HEK293 (cell line): ENCODE data around the gene PDIA6.

Experiments used
- CTCF ChIA-PET: fragments of 350-600 bp; formaldehyde crosslinking; extraction: SDS; loops from one replicate; lab custom pipeline; 2021; ENCODE audit warnings: antibody characterized with exemption; lab: Yijun Ruan, JAX
- POLR2A ChIA-PET: fragments of 300-600 bp; formaldehyde crosslinking; extraction: SDS; loops from one replicate; lab custom pipeline; 2020; ENCODE audit warnings: antibody characterized with exemption, inconsistent platforms; lab: Yijun Ruan, JAX
- H3K27ac ChIP-seq: fragments of 200-500 bp; sonication (Bioruptor generic); 2 replicates; pipeline ENCODE4 v1.5.1; 2014; ENCODE audit warnings: low read depth, low read length, control low read depth, inconsistent platforms; ENCODE audit errors: extremely low read depth
- H3K36me3 ChIP-seq, 2 experiments: fragments of 200-500 bp in 1 of 2; sonication (Bioruptor generic) in 1 of 2; 1 replicate in 1 of 2; 2 replicates in 1 of 2; pipeline ENCODE4 v1.5.1; 2014 to 2017; ENCODE audit warnings: inconsistent platforms in 2 of 2, low read length in 2 of 2; ENCODE audit not compliant: control insufficient read depth in 2 of 2, insufficient read depth in 1 of 2
- H3K4me1 ChIP-seq: fragments of 200-500 bp; sonication (Bioruptor generic); 2 replicates; pipeline ENCODE4 v1.5.1; 2014; ENCODE audit warnings: mild to moderate bottlenecking, low read length, inconsistent platforms; ENCODE audit not compliant: control insufficient read depth, insufficient read depth
- H3K4me3 ChIP-seq: 2 replicates; pipeline ENCODE4 v1.5.1; 2011; ENCODE audit warnings: low read depth, mild to moderate bottlenecking, control low read depth, low read length, moderate library complexity
- H3K9me3 ChIP-seq: fragments of 200-500 bp; sonication (Bioruptor generic); 2 replicates; pipeline ENCODE4 v1.5.1; 2014; ENCODE audit warnings: low read depth, low read length, inconsistent platforms; ENCODE audit not compliant: control insufficient read depth, insufficient read depth
- CTCF ChIP-seq: fragments of 450-650 bp; formaldehyde crosslinking; IDR thresholded peaks from 2 replicates; pipeline ENCODE4 v1.5.1; 2016; ENCODE audit warnings: missing biosample characterization, missing genetic modification characterization
- PBX3 ChIP-seq: sonication (generic); formaldehyde crosslinking; IDR thresholded peaks from 2 replicates; pipeline ENCODE4 v1.8.1; 2022; ENCODE audit warnings: mild to moderate bottlenecking, moderate library complexity, missing genetic modification reagents
- PRDM1 ChIP-seq: fragments of 450-650 bp; formaldehyde crosslinking; IDR thresholded peaks from 2 replicates; pipeline ENCODE4; 2016; ENCODE audit warnings: missing biosample characterization, missing genetic modification characterization
- SP2 ChIP-seq: fragments of 450-650 bp; formaldehyde crosslinking; IDR thresholded peaks from 2 replicates; pipeline ENCODE4 v1.5.1; 2016; ENCODE audit warnings: missing biosample characterization, missing genetic modification characterization
- SP7 ChIP-seq: fragments of 450-650 bp; formaldehyde crosslinking; IDR thresholded peaks from 2 replicates; pipeline ENCODE4 v1.5.1; 2016; ENCODE audit warnings: missing biosample characterization, missing genetic modification characterization
- ZBTB17 ChIP-seq: fragments of 450-650 bp; formaldehyde crosslinking; IDR thresholded peaks from 2 replicates; pipeline ENCODE4 v1.5.1; 2016; ENCODE audit warnings: missing biosample characterization, missing genetic modification characterization
- ZBTB48 ChIP-seq: fragments of 450-650 bp; formaldehyde crosslinking; IDR thresholded peaks from 2 replicates; pipeline ENCODE4 v1.5.1; 2016; ENCODE audit warnings: missing biosample characterization, missing genetic modification characterization
- ZFP69B ChIP-seq: fragments of 450-650 bp; formaldehyde crosslinking; IDR thresholded peaks from 2 replicates; pipeline ENCODE4 v1.5.1; 2016; ENCODE audit warnings: missing biosample characterization, missing genetic modification characterization
- ZNF121 ChIP-seq: fragments of 450-650 bp; formaldehyde crosslinking; IDR thresholded peaks from 2 replicates; pipeline ENCODE4 v1.5.1; 2016; ENCODE audit warnings: missing biosample characterization, missing genetic modification characterization
- ZNF391 ChIP-seq: fragments of 450-650 bp; formaldehyde crosslinking; IDR thresholded peaks from 2 replicates; pipeline ENCODE4 v1.5.1; 2016; ENCODE audit warnings: low read depth, missing biosample characterization, missing genetic modification characterization, borderline replicate concordance
- ZNF394 ChIP-seq: fragments of 450-650 bp; formaldehyde crosslinking; IDR thresholded peaks from 2 replicates; pipeline ENCODE4 v1.5.1; 2016; ENCODE audit warnings: missing biosample characterization, missing genetic modification characterization, mild to moderate bottlenecking, moderate library complexity, borderline replicate concordance
- ZNF530 ChIP-seq: fragments of 450-650 bp; formaldehyde crosslinking; IDR thresholded peaks from 2 replicates; pipeline ENCODE4 v1.5.1; 2016; ENCODE audit warnings: low read depth, missing biosample characterization, missing genetic modification characterization
- ZNF654 ChIP-seq: fragments of 450-650 bp; formaldehyde crosslinking; IDR thresholded peaks from 2 replicates; pipeline ENCODE4 v1.5.1; 2016; ENCODE audit warnings: low read depth, missing biosample characterization, missing genetic modification characterization
- ZNF660 ChIP-seq: fragments of 450-650 bp; IDR thresholded peaks from 2 replicates; pipeline ENCODE4 v1.5.1; 2018; ENCODE audit warnings: missing biosample characterization, mild to moderate bottlenecking, missing genetic modification characterization
- ZNF692 ChIP-seq: fragments of 450-650 bp; formaldehyde crosslinking; IDR thresholded peaks from 2 replicates; pipeline ENCODE4 v1.5.1; 2016; ENCODE audit warnings: missing biosample characterization, missing genetic modification characterization
- ZNF792 ChIP-seq: fragments of 450-650 bp; formaldehyde crosslinking; IDR thresholded peaks from 2 replicates; pipeline ENCODE4 v1.5.1; 2016; ENCODE audit warnings: missing biosample characterization, missing genetic modification characterization
- ZSCAN18 ChIP-seq: fragments of 450-650 bp; formaldehyde crosslinking; IDR thresholded peaks from 2 replicates; pipeline ENCODE4 v1.5.1; 2016; ENCODE audit warnings: missing biosample characterization, missing genetic modification characterization

The PDIA6 gene

GRCh38 chr2:10837298-10838266, 25.0 kb upstream of the PDIA6 start (continued):
- TF ChIP-seq ZNF792 (tag by site-specific recombination) (no peak), ZNF391 (tag by site-specific recombination) (no peak)

- no peak overlapping the region for H3K4me3 ChIP-seq
- H3K4me1 ChIP-seq, result peaks cover 2% of the 10 kb centered on the region; the same call in 1 of the 2 replicates
- POLR2A ChIA-PET, result interaction anchor here (0.6 kb wide), 1 partner anchor 18 kb away, joined by 3 read pairs; no protein-coding TSS in a partner anchor
These were observed 22.7 kb upstream of the PDIA6 start for GRCh38 chr2:10835052-10835970.

More at GRCh38 chr2:10835052-10835970, 22.7 kb upstream of the PDIA6 start:
- Histone ChIP-seq H3K27ac (no peak overlapping the region), H3K9me3 (no peaks in the 10 kb centered on the region), H3K36me3 (no peaks in the 10 kb centered on the region)
- TF ChIP-seq ZFP69B, result peak; percentile 98
- TF ChIP-seq ZSCAN18 (tag by site-specific recombination), result no peak
- TF ChIP-seq PRDM1 (tag by site-specific recombination), result no peak
- TF ChIP-seq SP7 (tag by site-specific recombination), result 0 out of 2 replicates have a peak, but pooled peaks have one; percentile 32
- TF ChIP-seq ZBTB48 (tag by site-specific recombination), result peak; percentile 22; the same call in 1 of the 2 replicates
- TF ChIP-seq ZNF660 (tag by site-specific recombination), result 0 out of 2 replicates have a peak, but pooled peaks have one; percentile 42
- TF ChIP-seq ZNF692 (tag by site-specific recombination), result peak; percentile 98
- no peak for TF ChIP-seq ZNF121
- TF ChIP-seq SP2 (tag by site-specific recombination), result peak; percentile 43
- peak; percentile 33; the same call in 1 of the 2 replicates for TF ChIP-seq ZBTB17
- peak; percentile 85 for TF ChIP-seq CTCF (tag by site-specific recombination)
- 0 out of 2 replicates have a peak, but pooled peaks have one; percentile 39 for TF ChIP-seq PBX3 (CRISPR knock-in tag)
- no peak for TF ChIP-seq ZNF530 (tag by site-specific recombination)
- TF ChIP-seq ZNF394 (tag by site-specific recombination), result 0 out of 2 replicates have a peak, but pooled peaks have one; percentile 19
- peak; percentile 65 for TF ChIP-seq ZNF654 (tag by site-specific recombination)
- CTCF ChIA-PET, result interaction anchor here (0.6 to 9.5 kb wide), 30 partner anchors 9 to 831 kb away, joined by 3 to 185 read pairs (median 3); partner anchors contain the start of gene KCNF1
